Amniotic stem cell (primary cell): ENCODE results near the gene KIAA0319L.
A peak's percentile ranks its signal among the peaks of the same experiment; 100 is the strongest.

Experiments
- DNase-seq: peaks from one replicate; lab custom pipeline; 2025; lab: John Stamatoyannopoulos, UW

The KIAA0319L gene

GRCh38 chr1:35561972-35562680 lies 4.9 kb upstream of the KIAA0319L start:
- DNase-seq = no peak

GRCh38 chr1:35561297-35561971 lies 4.2 kb upstream of the KIAA0319L start:
- no peak for DNase-seq

GRCh38 chr1:35560256-35561225 lies 3.3 kb upstream of the KIAA0319L start:
- no peak for DNase-seq

GRCh38 chr1:35559317-35559944 lies 2.2 kb upstream of the KIAA0319L start:
- no peak for DNase-seq

GRCh38 chr1:35558374-35559316 lies 1.4 kb upstream of the KIAA0319L start:
- no peak for DNase-seq

GRCh38 chr1:35557611-35558373 lies 589 bp upstream of the KIAA0319L start, which contains the start of gene NCDN:
NCDN (plus strand) TSS chr1:35557799; CDS start chr1:35558191, 392 bp downstream.
- peak; percentile 96 for DNase-seq

- DNase-seq = no peak
Observed at GRCh38 chr1:35556484-35557117, 602 bp downstream of the KIAA0319L start.

GRCh38 chr1:35555601-35556477 lies 1.4 kb downstream of the KIAA0319L start:
- no peak for DNase-seq

GRCh38 chr1:35555212-35555584 lies 2.0 kb downstream of the KIAA0319L start:
- DNase-seq = no peak

- DNase-seq = no peak
Observed at GRCh38 chr1:35554266-35555211, 2.7 kb downstream of the KIAA0319L start.

GRCh38 chr1:35553851-35554250 lies 3.4 kb downstream of the KIAA0319L start:
- DNase-seq = no peak

GRCh38 chr1:35546614-35547013 lies 10.6 kb downstream of the KIAA0319L start:
- DNase-seq = no peak

GRCh38 chr1:35544976-35545375 lies 12.2 kb downstream of the KIAA0319L start:
- no peak for DNase-seq

GRCh38 chr1:35539824-35540261 lies 17.4 kb downstream of the KIAA0319L start:
- no peak for DNase-seq

GRCh38 chr1:35539073-35539823 lies 18.0 kb downstream of the KIAA0319L start:
- no peak for DNase-seq

GRCh38 chr1:35537806-35538205 lies 19.4 kb downstream of the KIAA0319L start:
- DNase-seq = no peak
